Neuronal stem cell (in vitro differentiated cells): ENCODE data around the gene CHST9.
"Not testable (repeated sequence)": the region's sequence is repeated elsewhere in the genome, so short reads cannot be mapped to it uniquely, and the experiment has no call there.

Experiments used
- DNase-seq: peaks from one replicate; pipeline ENCODE4 v3.0.0-alpha.2; 2013; ENCODE audit warnings: low spot score
- H2AFZ ChIP-seq: one replicate; pipeline ENCODE4 v1.6.1; 2013; ENCODE audit warnings: mild to moderate bottlenecking, low read length, inconsistent platforms
- H2AK5ac ChIP-seq: 2 replicates; pipeline ENCODE4 v1.6.1; 2013; ENCODE audit warnings: low read depth, mild to moderate bottlenecking, inconsistent platforms, low read length, moderate library complexity, mixed read lengths
- H2BK120ac ChIP-seq: 2 replicates; pipeline ENCODE4 v1.6.1; 2013; ENCODE audit warnings: low read depth, mild to moderate bottlenecking, inconsistent platforms, low read length, moderate library complexity, mixed read lengths
- H2BK12ac ChIP-seq: one replicate; pipeline ENCODE4 v1.6.1; 2013; ENCODE audit warnings: low read length, inconsistent platforms
- H2BK15ac ChIP-seq: 2 replicates; pipeline ENCODE4 v1.6.1; 2013; ENCODE audit warnings: mild to moderate bottlenecking, low read length, inconsistent platforms, mixed read lengths
- H2BK5ac ChIP-seq: one replicate; pipeline ENCODE4 v1.6.1; 2013; ENCODE audit warnings: inconsistent platforms, mild to moderate bottlenecking, low read length, moderate library complexity
- H3K14ac ChIP-seq: one replicate; pipeline ENCODE4 v1.6.1; 2013; ENCODE audit warnings: low read length, inconsistent platforms
- H3K18ac ChIP-seq: 2 replicates; pipeline ENCODE4 v1.6.1; 2013; ENCODE audit warnings: low read length, inconsistent platforms
- H3K23ac ChIP-seq: 2 replicates; pipeline ENCODE4 v1.6.1; 2013; ENCODE audit warnings: low read depth, mild to moderate bottlenecking, mixed read lengths, low read length, inconsistent platforms; ENCODE audit not compliant: poor library complexity
- H3K27ac ChIP-seq: replicated peaks from 3 replicates; pipeline ENCODE4 v1.5.1; 2013; ENCODE audit warnings: low read length, inconsistent platforms
- H3K27me3 ChIP-seq, 3 experiments: 2 replicates each; pipeline ENCODE4 v1.6.1; 2013; ENCODE audit warnings: low read length in 3 of 3, mild to moderate bottlenecking in 2 of 3, inconsistent platforms in 1 of 3, low read depth in 1 of 3, mixed read lengths in 1 of 3, moderate library complexity in 1 of 3; ENCODE audit not compliant: control insufficient read depth in 3 of 3, insufficient read depth in 3 of 3
- H3K36me3 ChIP-seq, 2 donors: replicated peaks in 1 of 2; 2 replicates each; pipeline ENCODE4 v1.6.1; 2013; ENCODE audit warnings: low read length in 2 of 2; ENCODE audit not compliant: control insufficient read depth in 2 of 2, insufficient read depth in 2 of 2
- H3K4ac ChIP-seq: 2 replicates; pipeline ENCODE4 v1.6.1; 2013; ENCODE audit warnings: inconsistent platforms, mild to moderate bottlenecking, low read length, moderate library complexity
- H3K4me1 ChIP-seq, 2 donors: 1 replicate in 1 of 2; 2 replicates in 1 of 2; pipeline ENCODE4 v1.6.1; 2013; ENCODE audit warnings: low read length in 2 of 2, low read depth in 1 of 2; ENCODE audit not compliant: control insufficient read depth in 2 of 2, insufficient read depth in 1 of 2
- H3K4me2 ChIP-seq: one replicate; pipeline ENCODE4 v1.6.1; 2013; ENCODE audit warnings: mild to moderate bottlenecking, low read length, inconsistent platforms; ENCODE audit not compliant: insufficient read depth, poor library complexity, severe bottlenecking
- H3K4me3 ChIP-seq, 2 donors: 2 replicates each; pipeline ENCODE4 v1.5.1; 2013; ENCODE audit warnings: low read length in 2 of 2, mild to moderate bottlenecking in 2 of 2, inconsistent platforms in 1 of 2, moderate library complexity in 1 of 2
- H3K79me1 ChIP-seq: one replicate; pipeline ENCODE4 v1.6.1; 2013; ENCODE audit warnings: low read depth, mild to moderate bottlenecking, inconsistent platforms, low read length, moderate library complexity
- H3K9ac ChIP-seq: one replicate; pipeline ENCODE4 v1.6.1; 2013; ENCODE audit warnings: mild to moderate bottlenecking, low read depth, low read length, inconsistent platforms; ENCODE audit not compliant: poor library complexity
- H3K9me3 ChIP-seq, 2 donors: replicated peaks in 1 of 2; 2 replicates each; pipeline versions ENCODE3 to v1.6.1; 2013; ENCODE audit warnings: low read length in 2 of 2, mild to moderate bottlenecking in 2 of 2, inconsistent platforms in 1 of 2, low read depth in 1 of 2, mixed read lengths in 1 of 2, moderate library complexity in 1 of 2; ENCODE audit not compliant: control insufficient read depth in 2 of 2, insufficient read depth in 1 of 2
- H4K8ac ChIP-seq: one replicate; pipeline ENCODE4 v1.6.1; 2013; ENCODE audit warnings: low read depth, mild to moderate bottlenecking, inconsistent platforms, low read length, moderate library complexity
- H4K91ac ChIP-seq: one replicate; pipeline ENCODE4 v1.6.1; 2013; ENCODE audit warnings: low read length, low read depth, mild to moderate bottlenecking, inconsistent platforms; ENCODE audit not compliant: poor library complexity
- WGBS, 2 donors: extraction: QIAGEN DNeasy Blood & Tissue Kit; methylation state at CpG; one replicate each; pipeline ENCODE4 v1.1.7; 2013; ENCODE audit warnings: missing lambda C conversion rate in 2 of 2, mixed read lengths in 1 of 2; ENCODE audit not compliant: insufficient read length in 2 of 2, insufficient replicate concordance in 1 of 2; ENCODE audit errors: extremely low coverage in 2 of 2; 5-methylcytosine and 5-hydroxymethylcytosine counted together

Gene CHST9

DNA sequence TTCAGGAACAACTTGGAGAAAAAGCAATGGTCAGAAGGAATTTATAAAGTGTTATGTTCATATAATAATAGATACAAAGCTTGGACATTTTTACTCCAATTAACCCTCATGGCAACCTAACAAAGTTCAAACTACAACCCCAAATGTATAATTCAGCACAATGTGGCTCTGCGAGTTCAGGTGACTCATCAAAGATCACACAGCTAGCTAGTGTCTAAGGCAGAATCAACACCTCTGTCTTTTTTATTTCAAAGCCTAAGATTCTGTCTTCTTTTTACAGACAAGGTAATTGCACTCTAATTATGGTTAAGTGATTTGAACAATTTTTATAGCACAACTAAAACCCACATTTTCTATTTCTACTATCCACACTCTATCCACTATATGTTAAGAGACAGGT is 90.5 kb downstream of the CHST9 start:
- H2BK120ac ChIP-seq, result no peak overlapping the region
- no peaks in the 10 kb centered on the region for H3K4me1 ChIP-seq
- H3K27me3 ChIP-seq, result peaks cover 0 to 2% (median 0%) of the 10 kb centered on the region in 3 experiments
- no peak overlapping the region for H2AFZ ChIP-seq
- no peak overlapping the region for H3K4ac ChIP-seq
- H3K9ac ChIP-seq, result no peak overlapping the region
- no peak overlapping the region for H4K91ac ChIP-seq
- H4K8ac ChIP-seq, result no peak overlapping the region
- H2BK5ac ChIP-seq, result no peak overlapping the region
- no CpG with 5 or more reads among the region's 1 CpG for whole genome bisulfite sequencing, 2 donors
- no peak overlapping the region for H3K4me3 ChIP-seq
- DNase-seq, result no peak
- H3K36me3 ChIP-seq, result no peaks in the 10 kb centered on the region
- H3K27ac ChIP-seq, result no peak overlapping the region
- no peak overlapping the region for H3K18ac ChIP-seq
- no peak overlapping the region for H2BK12ac ChIP-seq
- H3K23ac ChIP-seq, result no peak overlapping the region
- no peak overlapping the region for H2BK15ac ChIP-seq
- no peak overlapping the region for H2AK5ac ChIP-seq
- peaks cover 0 to 4% of the 10 kb centered on the region in 2 donors for H3K9me3 ChIP-seq
- H3K79me1 ChIP-seq, result no peaks in the 10 kb centered on the region
- H3K4me2 ChIP-seq, result no peak overlapping the region
- no peak overlapping the region for H3K14ac ChIP-seq

DNA sequence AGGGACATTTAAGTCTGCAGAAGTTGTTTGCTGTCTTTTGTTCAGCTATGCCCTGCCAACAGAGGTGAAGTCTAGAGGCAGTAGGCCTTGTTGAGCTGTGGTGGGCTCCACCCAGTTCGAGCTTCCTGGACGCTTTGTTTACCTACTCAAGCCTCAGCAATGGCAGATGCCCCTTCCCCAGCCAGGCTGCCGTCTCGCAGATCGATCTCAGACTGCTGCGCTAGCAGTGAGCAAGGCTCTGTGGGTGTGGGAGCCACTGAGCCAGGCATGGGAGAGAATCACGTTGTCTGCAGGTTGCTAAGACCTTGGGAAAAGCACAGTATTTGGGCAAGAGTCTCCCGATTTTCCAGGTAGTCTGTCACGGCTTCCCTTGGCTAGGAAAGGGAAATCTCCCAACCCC is 91.8 kb downstream of the CHST9 start:
- not testable (repeated sequence) for H4K8ac ChIP-seq, H2BK15ac ChIP-seq, H3K36me3 ChIP-seq, H2AK5ac ChIP-seq, H3K27ac ChIP-seq, H4K91ac ChIP-seq, DNase-seq, H3K9me3 ChIP-seq, H3K79me1 ChIP-seq, H2AFZ ChIP-seq, H3K27me3 ChIP-seq, H3K4me1 ChIP-seq, H3K23ac ChIP-seq, H2BK120ac ChIP-seq, H2BK5ac ChIP-seq, H3K4ac ChIP-seq, H3K14ac ChIP-seq, H3K9ac ChIP-seq, H3K4me3 ChIP-seq, H3K18ac ChIP-seq, H3K4me2 ChIP-seq, H2BK12ac ChIP-seq
- WGBS, 2 donors, result no CpG with 5 or more reads among the region's 9 CpGs

DNA sequence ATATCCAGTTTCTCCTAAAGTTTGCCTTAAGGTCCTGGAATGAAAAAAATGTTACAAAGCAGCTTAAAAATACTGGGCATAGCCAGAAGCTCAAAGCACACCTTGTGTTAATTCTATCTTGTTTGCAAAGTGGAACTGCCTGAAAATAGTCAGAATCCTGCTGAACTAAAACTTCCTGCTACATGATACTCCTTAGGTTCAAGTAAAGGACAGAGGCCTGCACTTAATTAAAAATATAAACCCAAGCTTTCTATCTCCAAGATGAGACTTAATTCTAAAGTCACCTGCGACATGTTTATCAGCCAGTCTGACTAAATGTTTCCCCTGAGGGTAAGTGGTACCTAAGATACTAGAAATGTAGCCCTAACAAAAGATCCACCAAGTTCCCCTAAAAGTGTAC is 103.4 kb downstream of the CHST9 start:
- H4K8ac ChIP-seq, result no peak overlapping the region
- DNase-seq, result no peak
- H3K18ac ChIP-seq, result no peak overlapping the region
- no peak overlapping the region for H3K9ac ChIP-seq
- no peak overlapping the region for H2BK120ac ChIP-seq
- no peaks in the 10 kb centered on the region for H3K79me1 ChIP-seq
- WGBS, 2 donors, result no CpG with 5 or more reads among the region's 1 CpG
- H3K23ac ChIP-seq, result no peak overlapping the region
- H2BK5ac ChIP-seq, result no peak overlapping the region
- H3K9me3 ChIP-seq, result no peaks in the 10 kb centered on the region
- no peak overlapping the region for H3K14ac ChIP-seq
- H3K4me3 ChIP-seq, result no peak overlapping the region
- H3K27ac ChIP-seq, result no peak overlapping the region
- H2BK15ac ChIP-seq, result no peak overlapping the region
- no peaks in the 10 kb centered on the region for H3K27me3 ChIP-seq
- no peak overlapping the region for H4K91ac ChIP-seq
- H3K36me3 ChIP-seq, result no peaks in the 10 kb centered on the region
- no peak overlapping the region for H2BK12ac ChIP-seq
- no peak overlapping the region for H2AK5ac ChIP-seq
- no peak overlapping the region for H2AFZ ChIP-seq
- no peak overlapping the region for H3K4me2 ChIP-seq
- H3K4ac ChIP-seq, result no peak overlapping the region
- H3K4me1 ChIP-seq, result peaks cover 0 to 1% of the 10 kb centered on the region in 2 donors

DNA sequence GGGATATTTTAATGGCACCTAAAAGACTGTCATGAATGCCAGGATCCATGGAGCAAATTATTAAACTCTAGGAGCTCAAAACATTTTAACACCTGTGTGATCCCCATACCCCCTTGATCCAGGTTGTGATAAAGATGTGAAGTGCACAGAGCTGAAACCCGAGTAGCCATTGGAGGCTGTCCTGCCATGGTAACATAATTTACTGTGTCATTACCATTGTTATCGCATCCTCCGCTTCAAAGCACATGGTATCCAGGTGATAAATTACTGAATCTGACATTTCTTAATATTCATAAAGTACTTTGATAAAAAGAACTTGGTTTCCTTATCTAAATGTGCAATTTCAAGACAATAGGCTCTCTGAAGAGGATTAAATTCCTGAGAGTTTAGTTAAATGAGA is 109.3 kb downstream of the CHST9 start:
- Histone ChIP-seq H3K23ac (no peak overlapping the region), H3K4ac (no peak overlapping the region), H3K4me3 (no peak overlapping the region), H2BK15ac (no peak overlapping the region), H3K4me2 (no peak overlapping the region), H4K8ac (no peak overlapping the region), H2BK12ac (no peak overlapping the region), H3K79me1 (no peaks in the 10 kb centered on the region), H3K4me1 (peaks cover 0 to 1% of the 10 kb centered on the region in 2 donors), H3K36me3 (no peaks in the 10 kb centered on the region), H3K27ac (no peak overlapping the region), H4K91ac (no peak overlapping the region), H2BK120ac (no peak overlapping the region), H3K27me3 (no peaks in the 10 kb centered on the region), H3K18ac (no peak overlapping the region), H3K9ac (no peak overlapping the region), H3K14ac (no peak overlapping the region), H2AK5ac (no peak overlapping the region), H3K9me3 (no peaks in the 10 kb centered on the region), H2AFZ (no peak overlapping the region), H2BK5ac (no peak overlapping the region)
- DNase-seq, result no peak
- no CpG with 5 or more reads among the region's 3 CpGs for WGBS, 2 donors
